SK-N-SH treated with all-trans-retinoic acid at 6 μM for 48 hours (cell line): Measurements from ENCODE around the gene RNF213.

Source experiments
- CSDC2 ChIP-seq: fragments of 250-450 bp; sonication (Bioruptor Pico); IDR thresholded peaks from 2 replicates; pipeline ENCODE4 v1.5.0; 2020; ENCODE audit warnings: mild to moderate bottlenecking, moderate library complexity
- CSRNP3 ChIP-seq: fragments of 250-450 bp; sonication (Bioruptor Pico); IDR thresholded peaks from 2 replicates; pipeline ENCODE4 v1.5.1; 2021; ENCODE audit warnings: mild to moderate bottlenecking, moderate library complexity
- OSR1 ChIP-seq: fragments of 250-450 bp; sonication (Bioruptor Pico); IDR thresholded peaks from 2 replicates; pipeline ENCODE4 v1.8.0; 2022; ENCODE audit warnings: moderate library complexity, mild to moderate bottlenecking, inconsistent platforms
- PATZ1 ChIP-seq: fragments of 250-450 bp; sonication (Bioruptor Pico); IDR thresholded peaks from 2 replicates; pipeline ENCODE4 v1.8.0; 2020; ENCODE audit warnings: mild to moderate bottlenecking, moderate library complexity, borderline replicate concordance
- ZFP30 ChIP-seq: fragments of 450-650 bp; formaldehyde crosslinking; IDR thresholded peaks from 2 replicates; pipeline ENCODE4 v1.5.0; 2022; ENCODE audit warnings: mild to moderate bottlenecking, moderate library complexity
- ZNF565 ChIP-seq: fragments of 450-650 bp; formaldehyde crosslinking; conservative IDR thresholded peaks from 2 replicates; pipeline ENCODE4 v1.5.0; 2020; ENCODE audit warnings: low read depth, mild to moderate bottlenecking, moderate library complexity
- ZNF70 ChIP-seq: fragments of 450-650 bp; formaldehyde crosslinking; IDR thresholded peaks from 2 replicates; pipeline ENCODE4 v1.5.0; 2020; ENCODE audit warnings: mild to moderate bottlenecking, moderate library complexity

GRCh38 chr17:80432350-80432955 is 171.8 kb downstream of the RNF213 start:
- TF ChIP-seq PATZ1 (no peak), ZFP30 (no peak), OSR1 (CRISPR knock-in tag) (no peak), ZNF565 (CRISPR knock-in tag) (no peak), CSRNP3 (CRISPR knock-in tag) (no peak), ZNF70 (CRISPR knock-in tag) (no peak), CSDC2 (CRISPR knock-in tag) (no peak)
